T-helper 1 cell treated with Interleukin-12 subunit alpha and Interleukin-12 subunit beta and Interleukin-4 antibody, amounts not matched to agents 30 ng/mL and 1 ng/mL, for 36 hours (primary cell): ENCODE measurements around the gene TACO1. TPM values are rescaled to one million over a fixed set of nuclear protein-coding genes. Genes with fewer than 3 reads are reported as not detected.

Source experiments
- intact Hi-C: fragments of 100-400 bp; cut with micrococcal nuclease; formaldehyde crosslinking; loops from one replicate; pipeline ENCODE4 v1.15.1; 2024
- total RNA-seq: library from RNA; stranded (reverse); gene quantifications from 2 replicates; pipeline ENCODE4 v1.2.3, GENCODE V29; 2022

The TACO1 gene
- total RNA-seq = 25.1 and 27.5 TPM in 2 replicates

- intact Hi-C loops = loop anchor here (1.0 to 2.0 kb wide), 4 partner anchors 11 to 78 kb away; partner anchors contain the start of genes DCAF7, KCNH6 and MAP3K3
Observed at GRCh38 chr17:63600569-63601438, at the start of gene TACO1. Gene TACO1, plus strand, starts transcription at chr17:63600895. Its CDS starts 189 bp downstream, at chr17:63601084.

GRCh38 chr17:63552211-63552610, 48.5 kb upstream of the TACO1 start:
- intact Hi-C loops = loop anchor here (5.0 to 10.0 kb wide), 3 partner anchors 290 to 1067 kb away; partner anchors contain the start of genes CEP95, DDX5 and SMARCD2

GRCh38 chr17:63555500-63556156, 45.1 kb upstream of the TACO1 start:
- intact Hi-C loops = loop anchor here (10.0 kb wide), 1 partner anchor 1071 kb away; no protein-coding TSS in a partner anchor

GRCh38 chr17:63557416-63557815, 43.3 kb upstream of the TACO1 start:
- intact Hi-C loops = loop anchor here (10.0 kb wide), 1 partner anchor 1073 kb away; no protein-coding TSS in a partner anchor

GRCh38 chr17:63558441-63558840, 42.3 kb upstream of the TACO1 start:
- intact Hi-C loops = loop anchor here (10.0 kb wide), 1 partner anchor 1074 kb away; no protein-coding TSS in a partner anchor

- intact Hi-C loops = no loop called here
Observed at GRCh38 chr17:63561819-63562218, 38.9 kb upstream of the TACO1 start.

- intact Hi-C loops = no loop called here
Observed at GRCh38 chr17:63563339-63563738, 37.4 kb upstream of the TACO1 start.

GRCh38 chr17:63564562-63564961, 36.1 kb upstream of the TACO1 start:
- intact Hi-C loops = no loop called here

- intact Hi-C loops = no loop called here
Observed at GRCh38 chr17:63567229-63567628, 33.5 kb upstream of the TACO1 start.

GRCh38 chr17:63568563-63568962, 32.1 kb upstream of the TACO1 start:
- intact Hi-C loops = no loop called here

- intact Hi-C loops = no loop called here
Observed at GRCh38 chr17:63571632-63572310, 28.9 kb upstream of the TACO1 start.

- intact Hi-C loops = no loop called here
Observed at GRCh38 chr17:63573634-63574033, 27.1 kb upstream of the TACO1 start.

GRCh38 chr17:63578027-63578768, 22.5 kb upstream of the TACO1 start:
- intact Hi-C loops = no loop called here

- intact Hi-C loops = no loop called here
Observed at GRCh38 chr17:63578769-63579111, 22.0 kb upstream of the TACO1 start.

GRCh38 chr17:63579633-63580032, 21.1 kb upstream of the TACO1 start:
- intact Hi-C loops = no loop called here

- intact Hi-C loops = no loop called here
Observed at GRCh38 chr17:63587770-63588169, 12.9 kb upstream of the TACO1 start.

- intact Hi-C loops = no loop called here
Observed at GRCh38 chr17:63588797-63589196, 11.9 kb upstream of the TACO1 start.

- intact Hi-C loops = no loop called here
Observed at GRCh38 chr17:63589646-63590045, 11.0 kb upstream of the TACO1 start.

GRCh38 chr17:63592797-63593196, 7.9 kb upstream of the TACO1 start:
- intact Hi-C loops = no loop called here

GRCh38 chr17:63595132-63595531, 5.6 kb upstream of the TACO1 start:
- intact Hi-C loops = no loop called here
